Kidney (tissue), 14 donors: Measurements from ENCODE around the gene SF3A2. TPM values are rescaled to one million over a fixed set of nuclear protein-coding genes. Genes with fewer than 3 reads are reported as not detected.

Source experiments
- DNase-seq, 5 donors: peaks; one replicate each; pipeline ENCODE4 v3.0.0-alpha.2; 2013 to 2020
- FAIRE-seq: peaks from 2 replicates; lab custom pipeline; 2012; peaks lifted over from hg19 to GRCh38; lab: Jason Lieb, UNC
- H3K27ac ChIP-seq, 2 donors: one replicate each; pipeline ENCODE4 v1.7.0; 2013; ENCODE audit warnings: low read depth in 2 of 2, low read length in 2 of 2, inconsistent platforms in 1 of 2
- H3K27me3 ChIP-seq: one replicate; pipeline ENCODE4 v1.7.1; 2013; ENCODE audit warnings: low read length, inconsistent platforms; ENCODE audit not compliant: control insufficient read depth, insufficient read depth
- H3K36me3 ChIP-seq, 3 donors: one replicate each; pipeline versions ENCODE4 v1.7.0 to v1.7.1; 2013; ENCODE audit warnings: low read length in 3 of 3, control low read depth in 1 of 3, inconsistent platforms in 1 of 3; ENCODE audit not compliant: insufficient read depth in 3 of 3, control insufficient read depth in 2 of 3
- H3K4me1 ChIP-seq, 3 donors: one replicate each; pipeline versions ENCODE4 v1.7.0 to v1.7.1; 2013; ENCODE audit warnings: low read length in 3 of 3, inconsistent platforms in 1 of 3, low read depth in 1 of 3; ENCODE audit not compliant: control insufficient read depth in 2 of 3, insufficient read depth in 2 of 3
- H3K4me3 ChIP-seq, 3 donors: one replicate each; pipeline versions ENCODE4 v1.7.0 to v1.8.1; 2013; ENCODE audit warnings: low read length in 3 of 3, control low read depth in 1 of 3, inconsistent platforms in 1 of 3
- H3K9ac ChIP-seq, 3 donors: one replicate each; pipeline versions ENCODE4 v1.7.0 to v1.7.1; 2013; ENCODE audit warnings: low read length in 3 of 3, control low read depth in 1 of 3, inconsistent platforms in 1 of 3
- H3K9me3 ChIP-seq, 3 donors: one replicate each; pipeline versions ENCODE4 v1.7.0 to v1.7.1; 2013; ENCODE audit warnings: low read length in 3 of 3, control low read depth in 1 of 3, inconsistent platforms in 1 of 3; ENCODE audit not compliant: control insufficient read depth in 2 of 3, insufficient read depth in 1 of 3
- CTCF ChIP-seq: IDR thresholded peaks from 3 replicates; pipeline ENCODE4 v1.5.1; 2012; ENCODE audit warnings: mild to moderate bottlenecking, moderate library complexity, borderline replicate concordance; ENCODE audit not compliant: insufficient read depth; ENCODE audit errors: extremely low read depth
- intact Hi-C: fragments of 100-400 bp; cut with DNase I; formaldehyde crosslinking; loops from one replicate; pipeline ENCODE4 v1.11.1; 2022
- polyA plus RNA-seq: library from polyadenylated mRNA; stranded (reverse); fragments of 350-450 nt; fragmentation: Illumina TruSeq; extraction: RNeasy Lipid Tissue Mini Kit (QIAGEN cat#74804); gene quantifications from one replicate; pipeline ENCODE4 v1.2.3, GENCODE V29; 2014; ENCODE audit warnings: low read depth, low replicate concordance; ENCODE audit not compliant: insufficient read depth
- total RNA-seq: library from RNA; stranded (reverse); fragmentation: NEBNext Ultra II Directional; extraction: Animal tissue kit (Norgen Biotek cat#: 25700); gene quantifications from one replicate; pipeline ENCODE4 v1.2.1, GENCODE V29; 2021
- donor health status: control.
- donor health status: control.
- donor health status: control.
- donor health status: control.
- donor health status: control.
- donor health status: DM: yes; HTN: yes; CAD: no.
- donor health status: Normal renal cell carcinoma (clear cell type).

The SF3A2 gene
- total and polyA plus RNA-seq, 2 donors from 2014 or later: 25.7 to 64.1 TPM

DNA sequence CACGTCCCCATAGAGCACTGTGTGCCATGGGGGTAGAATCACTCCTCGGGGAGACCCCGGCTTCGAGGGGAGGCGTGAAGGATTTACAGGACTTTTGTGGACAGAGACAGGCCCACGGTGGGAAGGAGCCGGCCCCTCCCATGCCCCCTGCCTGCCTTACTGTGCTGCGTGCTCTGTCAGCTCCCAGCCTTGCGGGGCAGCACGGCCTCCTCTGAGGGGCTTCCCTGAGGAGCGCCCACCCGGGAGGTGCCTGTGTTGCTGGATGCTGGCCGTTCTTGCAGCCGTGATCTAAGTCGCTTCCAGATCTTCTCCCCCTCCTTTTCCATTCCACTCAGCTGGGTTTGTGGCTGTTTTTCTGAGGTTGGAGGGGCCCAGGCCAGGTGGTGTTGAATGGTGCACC lies 29.6 kb upstream of the SF3A2 start:
- Histone ChIP-seq H3K27ac (no peak overlapping the region), H3K4me1 (peaks cover 0 to 14% (median 0%) of the 10 kb centered on the region in 3 donors), H3K27me3 (no peaks in the 10 kb centered on the region), H3K9me3 (no peaks in the 10 kb centered on the region), H3K9ac (no peak overlapping the region), H3K36me3 (peaks cover 0 to 16% (median 8%) of the 10 kb centered on the region in 3 donors), H3K4me3 (no peak overlapping the region)
- DNase-seq: no peak
- no peak for TF ChIP-seq CTCF
- no peak for FAIRE-seq
- intact Hi-C loops: no loop called here

DNA sequence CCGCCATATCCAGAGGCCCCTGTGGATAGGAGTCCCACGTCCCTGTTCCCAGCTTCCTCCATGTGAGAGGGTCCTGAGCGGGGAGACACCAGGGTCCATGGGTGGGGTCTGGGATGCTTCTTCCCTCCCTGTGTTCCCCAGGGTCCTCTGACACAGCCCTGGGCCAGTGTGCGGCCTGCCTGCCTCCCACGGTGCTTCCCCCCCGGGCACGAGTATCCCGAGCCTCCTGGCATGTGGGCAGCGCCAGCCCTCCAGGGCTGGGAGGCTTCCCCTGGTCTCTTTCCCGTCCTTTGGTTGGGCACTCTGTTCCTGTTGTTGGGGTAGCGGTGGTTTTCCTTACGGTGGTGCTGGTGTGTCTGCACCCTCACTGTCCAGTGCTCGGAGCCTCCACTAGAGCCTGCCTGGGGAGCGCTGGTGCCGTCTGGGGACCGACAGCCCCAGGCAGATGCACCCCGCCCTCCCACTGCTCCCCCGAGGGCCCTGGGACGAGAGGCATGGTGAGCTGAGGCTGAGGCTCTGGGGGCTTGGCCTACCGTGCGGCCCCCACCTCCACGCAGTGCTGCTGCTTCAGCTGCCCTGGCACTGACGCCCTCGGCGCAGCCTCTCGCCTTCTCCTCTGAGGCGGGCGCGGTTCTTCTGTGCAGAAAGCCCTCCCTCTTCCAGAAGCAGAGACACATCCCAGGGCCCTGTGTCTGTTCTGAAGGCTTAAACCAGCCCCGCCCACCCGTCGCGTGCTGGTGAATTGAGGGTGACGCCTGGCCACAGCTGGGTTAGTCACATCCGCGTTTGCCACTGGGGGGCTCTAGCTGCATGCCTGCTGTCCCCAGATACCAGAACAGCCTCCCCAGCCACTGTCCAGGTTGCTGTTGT lies 28.4 kb upstream of the SF3A2 start:
- H3K27ac ChIP-seq: no peak overlapping the region
- H3K4me1 ChIP-seq: peaks cover 0 to 14% (median 0%) of the 10 kb centered on the region in 3 donors
- no peak for TF ChIP-seq CTCF
- DNase-seq (peak in 3 of 5 donors; percentile 19 to 61 (median 35)), FAIRE-seq (no peak)
- intact Hi-C loops: no loop called here
- no peaks in the 10 kb centered on the region for H3K27me3 ChIP-seq
- H3K9ac ChIP-seq: no peak overlapping the region
- no peak overlapping the region for H3K4me3 ChIP-seq
- H3K36me3 ChIP-seq: peaks cover 0 to 24% (median 9%) of the 10 kb centered on the region in 3 donors
- H3K9me3 ChIP-seq: no peaks in the 10 kb centered on the region

- Histone ChIP-seq H3K9ac (no peak overlapping the region), H3K9me3 (no peaks in the 10 kb centered on the region), H3K4me3 (no peak overlapping the region), H3K36me3 (peaks cover 0 to 27% (median 9%) of the 10 kb centered on the region in 3 donors), H3K27me3 (no peaks in the 10 kb centered on the region), H3K27ac (no peak overlapping the region), H3K4me1 (peaks cover 0 to 14% (median 0%) of the 10 kb centered on the region in 3 donors)
- intact Hi-C loops: no loop called here
- FAIRE-seq (no peak), DNase-seq (no peak)
- no peak for TF ChIP-seq CTCF
Measured at GRCh38 chr19:2208975-2209374, 27.6 kb upstream of the SF3A2 start.
